HepG2 (cell line): ENCODE results near the gene PDIA6. TPM values are rescaled to one million over a fixed set of nuclear protein-coding genes. Genes with fewer than 3 reads are reported as not detected.

ENCODE experiments used
- ATAC-seq: fragments of 200-7000 bp; cut with Tn5 transposase; 3 replicates; pipeline ENCODE4 v1.9.1; 2020; ENCODE audit warnings: mild to moderate bottlenecking, moderate library complexity
- BruUV-seq: library from RNA; stranded (reverse); fragments of 400-500 nt; replicated peaks from 2 replicates; lab custom pipeline; 2021; lab: Mats Ljungman, UMichigan
- CTCF ChIA-PET: fragments of 300-600 bp; formaldehyde crosslinking; extraction: SDS; loops from one replicate; lab custom pipeline; 2021; ENCODE audit warnings: low total read pairs, inconsistent platforms, low intra/inter-chr PET ratio; lab: Yijun Ruan, JAX
- POLR2A ChIA-PET: fragments of 350-600 bp; sonication (Branson Sonifier 250); formaldehyde crosslinking; loops from one replicate; lab custom pipeline; 2020; ENCODE audit warnings: antibody characterized with exemption, inconsistent platforms; lab: Yijun Ruan, JAX
- DNase-seq: peaks from one replicate; pipeline ENCODE4 v3.0.0-alpha.2; 2015; ENCODE audit warnings: low spot score
- FAIRE-seq: peaks from 3 replicates; lab custom pipeline; 2011; peaks lifted over from hg19 to GRCh38; lab: Jason Lieb, UNC
- H2AFZ ChIP-seq: one replicate; pipeline ENCODE4 v1.6.1; 2011; ENCODE audit warnings: low read length, inconsistent platforms
- H3K27ac ChIP-seq: fragments of 300-600 bp; 3 replicates; pipeline ENCODE4 v1.8.0; 2011; ENCODE audit warnings: mixed run types, mild to moderate bottlenecking, mixed read lengths, low read length, inconsistent platforms; ENCODE audit not compliant: insufficient read depth; ENCODE audit errors: extremely low read length
- H3K27me3 ChIP-seq, 2 experiments: fragments of 200-600 bp in 1 of 2; 2 replicates in 1 of 2; 3 replicates in 1 of 2; pipeline versions ENCODE4 v1.6.0 to v1.8.0; 2011; ENCODE audit warnings: low read length in 2 of 2, mild to moderate bottlenecking in 2 of 2, moderate library complexity in 2 of 2, inconsistent platforms in 1 of 2; ENCODE audit not compliant: insufficient read depth in 2 of 2, control insufficient read depth in 1 of 2
- H3K36me3 ChIP-seq, 2 experiments: fragments of 200-600 bp in 1 of 2; replicated peaks in 1 of 2; 2 replicates in 1 of 2; 3 replicates in 1 of 2; pipeline versions ENCODE4 v1.5.1 to v1.8.0; 2011; ENCODE audit warnings: low read length in 2 of 2, inconsistent platforms in 1 of 2; ENCODE audit not compliant: insufficient read depth in 2 of 2, control insufficient read depth in 1 of 2
- H3K4me1 ChIP-seq: 2 replicates; pipeline ENCODE4 v1.5.1; 2012; ENCODE audit warnings: low read length, inconsistent platforms; ENCODE audit not compliant: insufficient read depth
- H3K4me2 ChIP-seq: 2 replicates; pipeline ENCODE4 v1.6.0; 2011; ENCODE audit warnings: low read depth, low read length, inconsistent platforms
- H3K4me3 ChIP-seq, 3 experiments: fragments of 200-600 bp in 1 of 3; sonication (generic), shearing (Covaris generic) in 1 of 3; replicated peaks in 1 of 3; 2 replicates each; pipeline ENCODE4 v1.5.1; 2011 to 2016; ENCODE audit warnings: low read length in 3 of 3, inconsistent platforms in 2 of 3, low read depth in 2 of 3, mild to moderate bottlenecking in 2 of 3, control low read depth in 1 of 3, mixed read lengths in 1 of 3; ENCODE audit not compliant: insufficient read depth in 1 of 3
- H3K79me2 ChIP-seq: one replicate; pipeline ENCODE4 v1.6.1; 2011; ENCODE audit warnings: low read length, inconsistent platforms; ENCODE audit not compliant: insufficient read depth
- H3K9ac ChIP-seq: 2 replicates; pipeline ENCODE4 v1.6.0; 2011; ENCODE audit warnings: mild to moderate bottlenecking, low read depth, low read length, inconsistent platforms; ENCODE audit not compliant: insufficient read depth
- H3K9me3 ChIP-seq: 2 replicates; pipeline ENCODE4 v1.5.1; 2012; ENCODE audit warnings: mild to moderate bottlenecking, low read length
- H4K20me1 ChIP-seq: 2 replicates; pipeline ENCODE4 v1.6.0; 2011; ENCODE audit warnings: inconsistent platforms, mild to moderate bottlenecking, low read length, moderate library complexity; ENCODE audit not compliant: insufficient read depth
- BCLAF1 ChIP-seq: fragments of 450-650 bp; IDR thresholded peaks from 2 replicates; pipeline ENCODE4 v1.6.1; 2017; ENCODE audit warnings: mild to moderate bottlenecking
- HIVEP1 ChIP-seq: sonication (generic); formaldehyde crosslinking; IDR thresholded peaks from 2 replicates; pipeline ENCODE4 v1.4.0; 2020; ENCODE audit warnings: mild to moderate bottlenecking, missing genetic modification reagents
- KMT2A ChIP-seq: sonication (generic); formaldehyde crosslinking; IDR thresholded peaks from 2 replicates; pipeline ENCODE4 v1.4.0; 2020; ENCODE audit warnings: missing genetic modification reagents
- MED1 ChIP-seq: sonication (generic); formaldehyde crosslinking; IDR thresholded peaks from 2 replicates; pipeline ENCODE4 v1.4.0; 2020; ENCODE audit warnings: missing genetic modification reagents
- MXD1 ChIP-seq: sonication (generic); formaldehyde crosslinking; IDR thresholded peaks from 2 replicates; pipeline ENCODE4 v1.4.0; 2020; ENCODE audit warnings: mild to moderate bottlenecking, missing genetic modification reagents
- PHF8 ChIP-seq: sonication (generic); formaldehyde crosslinking; IDR thresholded peaks from 2 replicates; pipeline ENCODE4 v1.5.0; 2020; ENCODE audit warnings: missing genetic modification reagents
- RARA ChIP-seq: IDR thresholded peaks from 2 replicates; pipeline ENCODE4 v1.6.1; 2016; ENCODE audit warnings: missing genetic modification reagents, missing compliant biosample characterization
- REXO4 ChIP-seq: sonication (generic); formaldehyde crosslinking; IDR thresholded peaks from 2 replicates; pipeline ENCODE4 v1.8.0; 2022; ENCODE audit warnings: missing genetic modification reagents, mild to moderate bottlenecking, borderline replicate concordance
- RNF219 ChIP-seq: sonication (generic); formaldehyde crosslinking; IDR thresholded peaks from 2 replicates; pipeline ENCODE4 v1.5.0; 2020; ENCODE audit warnings: mild to moderate bottlenecking, missing genetic modification reagents
- SIX4 ChIP-seq: sonication (generic); formaldehyde crosslinking; IDR thresholded peaks from 2 replicates; pipeline ENCODE4 v1.4.0; 2020; ENCODE audit warnings: missing genetic modification reagents
- SMARCE1 ChIP-seq: fragments of 450-650 bp; IDR thresholded peaks from 2 replicates; pipeline ENCODE4 v1.6.1; 2017; ENCODE audit warnings: borderline replicate concordance
- TOPORS ChIP-seq: sonication (generic); formaldehyde crosslinking; IDR thresholded peaks from 2 replicates; pipeline ENCODE4 v1.8.0; 2023; ENCODE audit warnings: mild to moderate bottlenecking, missing genetic modification reagents
- ZMAT3 ChIP-seq: sonication (generic); formaldehyde crosslinking; conservative IDR thresholded peaks from 2 replicates; pipeline ENCODE4 v1.7.0; 2021; ENCODE audit warnings: missing genetic modification reagents
- ZNF138 ChIP-seq: sonication (generic); formaldehyde crosslinking; IDR thresholded peaks from 2 replicates; pipeline ENCODE4 v1.5.0; 2020; ENCODE audit warnings: mild to moderate bottlenecking, low read depth, missing genetic modification reagents
- ZNF20 ChIP-seq: sonication (generic); formaldehyde crosslinking; IDR thresholded peaks from 2 replicates; pipeline ENCODE4 v1.4.0; 2020; ENCODE audit warnings: mild to moderate bottlenecking, moderate library complexity, missing genetic modification reagents
- ZNF232 ChIP-seq: sonication (generic); formaldehyde crosslinking; IDR thresholded peaks from 2 replicates; pipeline ENCODE4 v1.4.0; 2020; ENCODE audit warnings: missing genetic modification reagents, borderline replicate concordance
- ZNF354B ChIP-seq: sonication (generic); formaldehyde crosslinking; IDR thresholded peaks from 2 replicates; pipeline ENCODE4 v1.8.0; 2022; ENCODE audit warnings: mild to moderate bottlenecking, missing genetic modification reagents
- ZNF543 ChIP-seq: sonication (generic); formaldehyde crosslinking; IDR thresholded peaks from 2 replicates; pipeline ENCODE4 v1.4.0; 2020; ENCODE audit warnings: mild to moderate bottlenecking, missing genetic modification reagents
- WGBS: methylation state at CpG from one replicate; pipeline ENCODE4 v1.1.6; 2017; ENCODE audit warnings: low lambda C conversion rate; 5-methylcytosine and 5-hydroxymethylcytosine counted together
- in situ Hi-C: cut with HindIII; loops from 2 replicates; pipeline ENCODE4 v1.10.0; 2017; ENCODE audit warnings: low pct_unique_long_range_greater_than_20kb; ENCODE audit not compliant: extremely low pct_ligation_motif_present
- intact Hi-C: fragments of 100-400 bp; cut with micrococcal nuclease; formaldehyde crosslinking; loops from one replicate; pipeline ENCODE4 v1.10.0; 2022; ENCODE audit not compliant: unreplicated experiment
- polyA plus RNA-seq, 8 experiments: library from polyadenylated mRNA; depleted of rRNA in 3 of 8; stranded (reverse) in 7 of 8; unstranded in 1 of 8; fragments of >200 nt; fragmentation: Illumina TruSeq in 4 of 8; extraction: Trizol in 4 of 8; gene quantifications; 2 replicates each; pipeline versions ENCODE4 v1.2.1 to v1.2.3, GENCODE V29; 2011 to 2016; ENCODE audit warnings: low read depth in 4 of 8, missing spikeins in 1 of 8, mixed read lengths in 1 of 8; ENCODE audit not compliant: insufficient read depth in 1 of 8
- total RNA-seq, 5 experiments: library from RNA; depleted of rRNA; stranded (reverse); fragments of >200 nt; fragmentation: Illumina TruSeq; extraction: Trizol; gene quantifications; 2 replicates each; pipeline ENCODE4 v1.2.3, GENCODE V29; 2016; ENCODE audit warnings: low read depth in 1 of 5

PDIA6 gene
- total and polyA plus RNA-seq, 2 of the 13 experiments (the other 11 are each of a cell fraction or from before 2014, with no cell fraction given) = 586 to 642 TPM

GRCh38 chr2:10775021-10775780, 37.4 kb downstream of the PDIA6 start (continued):
- TF ChIP-seq BCLAF1 (no peak), PHF8 (CRISPR knock-in tag) (no peak), TOPORS (CRISPR knock-in tag) (no peak), ZMAT3 (CRISPR knock-in tag) (no peak), RARA (no peak)

- Histone ChIP-seq H3K36me3 (peaks cover 4 to 6% of the 10 kb centered on the region in 2 experiments; a peak in 3 of 5 replicates), H2AFZ (no peak overlapping the region), H3K27me3 (peaks cover 1 to 21% of the 10 kb centered on the region in 2 experiments; a peak in 1 of 5 replicates), H3K9me3 (no peaks in the 10 kb centered on the region), H4K20me1 (no peaks in the 10 kb centered on the region; the same call in 1 of the 2 replicates), H3K4me2 (no peak overlapping the region), H3K79me2 (no peaks in the 10 kb centered on the region), H3K4me3 (no peak overlapping the region), H3K27ac (no peak overlapping the region), H3K9ac (no peak overlapping the region), H3K4me1 (no peaks in the 10 kb centered on the region)
- FAIRE-seq (no peak), DNase-seq (no peak), ATAC-seq (peak; percentile 11)
- CTCF ChIA-PET = no interaction called here
- WGBS = 40% methylated on average over 6 of the region's 6 CpGs
- BruUV-seq = no TSS peak
- POLR2A ChIA-PET = no interaction called here
- intact Hi-C loops = no loop called here
- in situ Hi-C loops = no loop called here
- no peak for TF ChIP-seq REXO4 (CRISPR knock-in tag)
- no peak for TF ChIP-seq KMT2A (CRISPR knock-in tag)
- no peak for TF ChIP-seq ZNF354B (CRISPR knock-in tag)
- no peak for TF ChIP-seq ZNF543
- no peak for TF ChIP-seq SMARCE1
- no peak for TF ChIP-seq ZNF232 (CRISPR knock-in tag)
- TF ChIP-seq MED1 (CRISPR knock-in tag) = no peak
- 0 out of 2 replicates have a peak, but pooled peaks have one; percentile 13 for TF ChIP-seq HIVEP1 (CRISPR knock-in tag)
- TF ChIP-seq ZNF20 (CRISPR knock-in tag) = no peak
- no peak for TF ChIP-seq ZNF138 (CRISPR knock-in tag)
- no peak for TF ChIP-seq SIX4
- peak; percentile 27; the same call in 1 of the 2 replicates for TF ChIP-seq MXD1 (CRISPR knock-in tag)
- TF ChIP-seq RNF219 (CRISPR knock-in tag) = no peak
Observed at GRCh38 chr2:10774394-10774793, 38.2 kb downstream of the PDIA6 start.
